Measurements from ENCODE around the gene CD47. TPM values are rescaled to one million over a fixed set of nuclear protein-coding genes. Genes with fewer than 3 reads are reported as not detected.
A peak's percentile ranks its signal among the peaks of the same experiment; 100 is the strongest.

CD47 gene
- polyA plus RNA-seq, 3 donors = 52.3 to 203 (median 173) TPM

DNA sequence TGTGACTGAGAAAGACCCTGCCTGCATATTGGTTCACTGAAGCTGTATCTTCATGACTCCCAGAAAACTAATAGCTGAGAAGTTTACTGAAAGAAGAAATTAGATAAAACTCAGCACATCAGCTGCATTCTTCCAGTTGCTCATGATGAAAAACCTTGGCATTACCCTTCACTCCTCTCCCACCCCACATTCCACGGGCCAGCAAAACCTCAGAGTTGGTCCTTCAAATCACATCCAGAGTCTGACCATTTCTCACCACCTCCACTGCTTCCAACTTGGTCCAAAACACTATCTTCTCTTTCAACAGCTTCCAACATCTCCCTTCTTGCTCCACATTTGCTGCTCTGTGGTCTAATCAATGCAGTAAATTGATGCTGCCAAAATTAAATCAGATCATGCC, 97.1 kb downstream of the CD47 start:
- no peak for DNase-seq
- TF ChIP-seq, protein P1, sequence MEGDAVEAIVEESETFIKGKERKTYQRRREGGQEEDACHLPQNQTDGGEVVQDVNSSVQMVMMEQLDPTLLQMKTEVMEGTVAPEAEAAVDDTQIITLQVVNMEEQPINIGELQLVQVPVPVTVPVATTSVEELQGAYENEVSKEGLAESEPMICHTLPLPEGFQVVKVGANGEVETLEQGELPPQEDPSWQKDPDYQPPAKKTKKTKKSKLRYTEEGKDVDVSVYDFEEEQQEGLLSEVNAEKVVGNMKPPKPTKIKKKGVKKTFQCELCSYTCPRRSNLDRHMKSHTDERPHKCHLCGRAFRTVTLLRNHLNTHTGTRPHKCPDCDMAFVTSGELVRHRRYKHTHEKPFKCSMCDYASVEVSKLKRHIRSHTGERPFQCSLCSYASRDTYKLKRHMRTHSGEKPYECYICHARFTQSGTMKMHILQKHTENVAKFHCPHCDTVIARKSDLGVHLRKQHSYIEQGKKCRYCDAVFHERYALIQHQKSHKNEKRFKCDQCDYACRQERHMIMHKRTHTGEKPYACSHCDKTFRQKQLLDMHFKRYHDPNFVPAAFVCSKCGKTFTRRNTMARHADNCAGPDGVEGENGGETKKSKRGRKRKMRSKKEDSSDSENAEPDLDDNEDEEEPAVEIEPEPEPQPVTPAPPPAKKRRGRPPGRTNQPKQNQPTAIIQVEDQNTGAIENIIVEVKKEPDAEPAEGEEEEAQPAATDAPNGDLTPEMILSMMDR (IDR thresholded peaks at IDR 0.05) = no peak
- Histone ChIP-seq H3K9me3 (replicated peaks in 1 of 2; ENCODE audit: control insufficient read depth in 1 of 2, insufficient read depth in 1 of 2, low read length in 2 of 2) (no peaks in the 10 kb centered on the region), H3K79me2 (ENCODE audit: insufficient read depth, low read length) (no peaks in the 10 kb centered on the region), H2AFZ (ENCODE audit: insufficient read depth, low read depth, low read length, poor library complexity, severe bottlenecking) (no peak overlapping the region), H4K20me1 (ENCODE audit: insufficient read depth, low read length) (no peaks in the 10 kb centered on the region), H3K9ac (ENCODE audit: insufficient read depth, low read length, poor library complexity, severe bottlenecking) (no peak overlapping the region), H3K27ac (ENCODE audit: low read depth in 1 of 2, low read length in 2 of 2) (no peak overlapping the region), H3K4me2 (replicated peaks; ENCODE audit: extremely low read depth, low read length, poor library complexity, severe bottlenecking) (no peak overlapping the region), H3K27me3 (ENCODE audit: control insufficient read depth in 2 of 2, insufficient read depth in 2 of 2, low read length in 2 of 2) (no peaks in the 10 kb centered on the region), H3K4me3 (replicated peaks in 1 of 3; ENCODE audit: low read depth in 2 of 3, low read length in 3 of 3) (no peak overlapping the region), H3K36me3 (replicated peaks in 1 of 2; ENCODE audit: control insufficient read depth in 1 of 2, insufficient read depth in 2 of 2, low read length in 2 of 2) (no peaks in the 10 kb centered on the region), H3K4me1 (ENCODE audit: control insufficient read depth in 1 of 2, insufficient read depth in 2 of 2, low read length in 2 of 2) (peaks cover 19 to 30% of the 10 kb centered on the region in 2 donors)
- no peaks in the 10 kb centered on the region for H3K9me3 Mint-ChIP-seq
- H3K36me3 Mint-ChIP-seq = peaks cover 1 to 3% of the 10 kb centered on the region in 2 donors
- H3K27me3 Mint-ChIP-seq (ENCODE audit: low read depth in 3 of 3) = peaks cover 6 to 11% (median 9%) of the 10 kb centered on the region in 3 donors
- H3K4me1 Mint-ChIP-seq = peaks cover 35% of the 10 kb centered on the region
- no peak overlapping the region for H3K4me3 Mint-ChIP-seq
- intact Hi-C loops (cut with micrococcal nuclease) = no loop called here
- WGBS (ENCODE audit: insufficient coverage) = 100% methylated on average over 1 of the region's 1 CpG
- H3K27ac Mint-ChIP-seq = peak overlapping the region in 2 of 7 donors; percentile 0 to 49

Other genes with a start within 250 kb of the CD47 start
- 10 to 100 TPM in 2 of 3 donors, 1 to 10 TPM in 1; 4.9 to 22.9 (median 15.1) TPM for gene IFT57, start 131.4 kb upstream of the CD47 start, polyA plus RNA-seq
- under 1 TPM in 1 of 3 donors, not detected in 2; 0.13 TPM for gene HHLA2, start 205.5 kb upstream of the CD47 start, polyA plus RNA-seq